Skeletal muscle tissue (tissue), 4 donors: ENCODE measurements around the gene DIP2C. TPM values are rescaled to one million over a fixed set of nuclear protein-coding genes. Genes with fewer than 3 reads are reported as not detected.
A peak's percentile ranks its signal among the peaks of the same experiment; 100 is the strongest.

ENCODE experiments used
- H3K27ac ChIP-seq: one replicate; pipeline ENCODE4 v1.7.0; 2013; ENCODE audit warnings: mild to moderate bottlenecking, low read depth, low read length, inconsistent platforms
- H3K27me3 ChIP-seq, 3 donors: one replicate each; pipeline ENCODE4 v1.7.0; 2013; ENCODE audit warnings: low read length in 3 of 3; ENCODE audit not compliant: control insufficient read depth in 3 of 3, insufficient read depth in 3 of 3
- H3K36me3 ChIP-seq, 3 donors: one replicate each; pipeline ENCODE4 v1.7.0; 2013; ENCODE audit warnings: low read length in 3 of 3; ENCODE audit not compliant: control insufficient read depth in 3 of 3, insufficient read depth in 3 of 3
- H3K4me1 ChIP-seq, 3 donors: one replicate each; pipeline ENCODE4 v1.7.0; 2013; ENCODE audit warnings: low read length in 3 of 3, mild to moderate bottlenecking in 3 of 3; ENCODE audit not compliant: control insufficient read depth in 3 of 3, insufficient read depth in 3 of 3
- H3K4me3 ChIP-seq, 3 donors: one replicate each; pipeline ENCODE4 v1.7.0; 2013; ENCODE audit warnings: low read length in 3 of 3
- H3K9ac ChIP-seq, 3 donors: one replicate each; pipeline ENCODE4 v1.7.0; 2013; ENCODE audit warnings: low read length in 3 of 3, mild to moderate bottlenecking in 3 of 3, moderate library complexity in 2 of 3, low read depth in 1 of 3
- H3K9me3 ChIP-seq, 3 donors: one replicate each; pipeline ENCODE4 v1.7.0; 2013; ENCODE audit warnings: low read length in 3 of 3; ENCODE audit not compliant: control insufficient read depth in 3 of 3
- total RNA-seq: library from RNA; depleted of rRNA; stranded (reverse); fragments of >200 nt; gene quantifications from one replicate; pipeline ENCODE4 v1.2.3, GENCODE V29; 2014
- donor health status: Osteomylitis.

DIP2C gene
- total RNA-seq, 1 donor from 2014 or later: 18.8 TPM

- Histone ChIP-seq H3K9me3 (no peaks in the 10 kb centered on the region), H3K9ac (no peak overlapping the region), H3K4me1 (peaks cover 3 to 29% (median 12%) of the 10 kb centered on the region in 3 donors)
Measured at GRCh38 chr10:504806-505205, 184.7 kb downstream of the DIP2C start.

GRCh38 chr10:504121-504611 lies 185.3 kb downstream of the DIP2C start:
- Histone ChIP-seq H3K9me3 (no peaks in the 10 kb centered on the region), H3K27ac (no peak overlapping the region)

More at GRCh38 chr10:504806-505205, 184.7 kb downstream of the DIP2C start:
- Histone ChIP-seq H3K27ac (no peak overlapping the region), H3K4me3 (no peak overlapping the region), H3K27me3 (no peaks in the 10 kb centered on the region), H3K36me3 (peaks cover 0 to 4% (median 2%) of the 10 kb centered on the region in 3 donors)

GRCh38 chr10:501596-501995 lies 187.9 kb downstream of the DIP2C start:
- Histone ChIP-seq H3K4me3 (no peak overlapping the region), H3K36me3 (peaks cover 0 to 2% (median 0%) of the 10 kb centered on the region in 3 donors), H3K9me3 (no peaks in the 10 kb centered on the region), H3K4me1 (peaks cover 2 to 36% (median 6%) of the 10 kb centered on the region in 3 donors), H3K27ac (no peak overlapping the region), H3K27me3 (no peaks in the 10 kb centered on the region), H3K9ac (no peak overlapping the region)

More at GRCh38 chr10:504121-504611, 185.3 kb downstream of the DIP2C start:
- Histone ChIP-seq H3K27me3 (no peaks in the 10 kb centered on the region), H3K36me3 (peaks cover 0 to 4% (median 2%) of the 10 kb centered on the region in 3 donors), H3K9ac (no peak overlapping the region), H3K4me1 (peaks cover 2 to 28% (median 6%) of the 10 kb centered on the region in 3 donors), H3K4me3 (no peak overlapping the region)

- no peaks in the 10 kb centered on the region for H3K9me3 ChIP-seq
- H3K4me1 ChIP-seq: peaks cover 2 to 36% (median 6%) of the 10 kb centered on the region in 3 donors
- H3K27me3 ChIP-seq: no peaks in the 10 kb centered on the region
- H3K36me3 ChIP-seq: peaks cover 0 to 2% (median 0%) of the 10 kb centered on the region in 3 donors
- H3K9ac ChIP-seq: no peak overlapping the region
- H3K27ac ChIP-seq: no peak overlapping the region
- H3K4me3 ChIP-seq: no peak overlapping the region
Measured at GRCh38 chr10:500876-501275, 188.6 kb downstream of the DIP2C start.

- Histone ChIP-seq H3K9me3 (no peaks in the 10 kb centered on the region), H3K36me3 (peaks cover 0 to 2% (median 0%) of the 10 kb centered on the region in 3 donors), H3K9ac (no peak overlapping the region), H3K27me3 (no peaks in the 10 kb centered on the region), H3K4me3 (no peak overlapping the region), H3K4me1 (peaks cover 3 to 36% (median 6%) of the 10 kb centered on the region in 3 donors), H3K27ac (no peak overlapping the region)
Measured at GRCh38 chr10:499991-500390, 189.5 kb downstream of the DIP2C start.

- H3K4me1 ChIP-seq: peaks cover 9 to 40% (median 16%) of the 10 kb centered on the region in 3 donors
- H3K9me3 ChIP-seq: no peaks in the 10 kb centered on the region
- no peak overlapping the region for H3K27ac ChIP-seq
- no peak overlapping the region for H3K4me3 ChIP-seq
- H3K36me3 ChIP-seq: peaks cover 0 to 2% (median 0%) of the 10 kb centered on the region in 3 donors
- no peak overlapping the region for H3K9ac ChIP-seq
- H3K27me3 ChIP-seq: no peaks in the 10 kb centered on the region
Measured at GRCh38 chr10:498760-499435, 190.6 kb downstream of the DIP2C start.

GRCh38 chr10:497898-498451 lies 191.5 kb downstream of the DIP2C start:
- peaks cover 11 to 47% (median 24%) of the 10 kb centered on the region in 3 donors for H3K4me1 ChIP-seq
- H3K4me3 ChIP-seq: no peak overlapping the region
- H3K27ac ChIP-seq: no peak overlapping the region
- H3K27me3 ChIP-seq: no peaks in the 10 kb centered on the region
- H3K9ac ChIP-seq: no peak overlapping the region
- H3K9me3 ChIP-seq: no peaks in the 10 kb centered on the region
- peaks cover 0 to 2% (median 0%) of the 10 kb centered on the region in 3 donors for H3K36me3 ChIP-seq

- Histone ChIP-seq H3K4me1 (peaks cover 13 to 54% (median 31%) of the 10 kb centered on the region in 3 donors), H3K9ac (no peak overlapping the region), H3K36me3 (peaks cover 0 to 2% (median 0%) of the 10 kb centered on the region in 3 donors), H3K9me3 (no peaks in the 10 kb centered on the region), H3K27ac (no peak overlapping the region), H3K27me3 (no peaks in the 10 kb centered on the region), H3K4me3 (no peak overlapping the region)
Measured at GRCh38 chr10:497289-497688, 192.2 kb downstream of the DIP2C start.

GRCh38 chr10:494556-494955 lies 194.9 kb downstream of the DIP2C start:
- Histone ChIP-seq H3K27ac (no peak overlapping the region), H3K4me1 (peaks cover 33 to 59% (median 48%) of the 10 kb centered on the region in 3 donors)

GRCh38 chr10:494149-494542 lies 195.3 kb downstream of the DIP2C start:
- Histone ChIP-seq H3K36me3 (peaks cover 0 to 2% (median 0%) of the 10 kb centered on the region in 3 donors), H3K9me3 (no peaks in the 10 kb centered on the region), H3K9ac (no peak overlapping the region), H3K4me3 (no peak overlapping the region), H3K27me3 (no peaks in the 10 kb centered on the region), H3K27ac (no peak overlapping the region), H3K4me1 (peaks cover 37 to 60% (median 51%) of the 10 kb centered on the region in 3 donors)

More at GRCh38 chr10:494556-494955, 194.9 kb downstream of the DIP2C start:
- peaks cover 0 to 2% (median 0%) of the 10 kb centered on the region in 3 donors for H3K36me3 ChIP-seq
- H3K9me3 ChIP-seq: no peaks in the 10 kb centered on the region
- no peak overlapping the region for H3K4me3 ChIP-seq
- H3K27me3 ChIP-seq: no peaks in the 10 kb centered on the region
- peak overlapping the region in 1 of 3 donors; percentile 10 for H3K9ac ChIP-seq
